ENCODE measurements around the gene OR51V1.
"Not testable (repeated sequence)": the region's sequence is repeated elsewhere in the genome, so short reads cannot be mapped to it uniquely, and the experiment has no call there.

Gene OR51V1

GRCh38 chr11:5200582-5200981 is at the start of gene OR51V1:
TSS of gene OR51V1 (minus strand) at chr11:5200682. CDS start at chr11:5200682, 0 bp downstream.
- DNase-seq, result no peak

DNA sequence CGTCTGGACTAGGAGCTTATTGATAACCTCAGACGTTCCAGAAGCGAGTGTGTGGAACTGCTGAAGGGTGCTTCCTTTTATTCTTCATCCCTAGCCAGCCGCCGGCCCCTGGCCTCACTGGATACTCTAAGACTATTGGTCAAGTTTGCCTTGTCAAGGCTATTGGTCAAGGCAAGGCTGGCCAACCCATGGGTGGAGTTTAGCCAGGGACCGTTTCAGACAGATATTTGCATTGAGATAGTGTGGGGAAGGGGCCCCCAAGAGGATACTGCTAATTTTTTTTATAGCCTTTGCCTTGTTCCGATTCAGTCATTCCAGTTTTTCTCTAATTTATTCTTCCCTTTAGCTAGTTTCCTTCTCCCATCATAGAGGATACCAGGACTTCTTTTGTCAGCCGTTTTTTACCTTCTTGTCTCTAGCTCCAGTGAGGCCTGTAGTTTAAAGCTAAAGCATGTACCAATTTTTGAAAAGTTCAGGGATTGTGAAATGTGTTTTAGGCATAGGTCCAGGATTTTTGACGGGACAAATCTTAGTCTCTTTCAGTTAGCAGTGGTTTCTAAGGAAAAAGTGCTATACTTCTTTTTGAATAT is 49.4 kb upstream of the OR51V1 start, which contains the start of gene HBG1:
Gene HBG1 (minus strand): TSS at position 51 of the 590 bp plus-strand sequence. CDS start 53 bp downstream, outside the sequence.
- DNase-seq, result not testable (repeated sequence)

GRCh38 chr11:5248498-5248897 is 48.0 kb upstream of the OR51V1 start:
- DNase-seq, result not testable (repeated sequence)

DNA sequence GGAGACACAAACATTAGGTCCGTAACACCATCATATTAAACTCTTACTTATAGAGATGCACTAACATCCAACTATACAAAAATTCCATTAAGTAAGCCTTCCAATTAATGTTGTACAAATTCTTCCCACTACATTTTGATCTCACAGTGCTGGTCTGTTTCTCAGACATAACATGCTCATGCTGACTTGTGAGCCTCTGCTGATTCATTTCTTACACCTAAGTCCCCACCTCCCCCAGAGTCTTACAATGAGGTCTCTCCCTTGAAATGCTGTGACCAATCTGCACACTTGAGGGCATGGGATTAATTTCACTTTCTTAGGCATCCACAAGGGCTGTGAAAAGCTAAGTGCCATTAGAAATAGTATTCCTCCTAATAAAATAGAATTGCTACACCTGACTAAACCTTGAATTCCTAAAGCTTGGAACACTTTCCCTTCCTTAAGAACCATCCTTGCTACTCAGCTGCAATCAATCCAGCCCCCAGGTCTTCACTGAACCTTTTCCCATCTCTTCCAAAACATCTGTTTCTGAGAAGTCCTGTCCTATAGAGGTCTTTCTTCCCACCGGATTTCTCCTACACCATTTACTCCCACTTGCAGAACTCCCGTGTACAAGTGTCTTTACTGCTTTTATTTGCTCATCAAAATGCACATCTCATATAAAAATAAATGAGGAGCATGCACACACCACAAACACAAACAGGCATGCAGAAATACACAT is 47.1 kb upstream of the OR51V1 start:
- DNase-seq, result no peak

- DNase-seq, result no peak
Observed at GRCh38 chr11:5246772-5247471, 46.4 kb upstream of the OR51V1 start.

DNA sequence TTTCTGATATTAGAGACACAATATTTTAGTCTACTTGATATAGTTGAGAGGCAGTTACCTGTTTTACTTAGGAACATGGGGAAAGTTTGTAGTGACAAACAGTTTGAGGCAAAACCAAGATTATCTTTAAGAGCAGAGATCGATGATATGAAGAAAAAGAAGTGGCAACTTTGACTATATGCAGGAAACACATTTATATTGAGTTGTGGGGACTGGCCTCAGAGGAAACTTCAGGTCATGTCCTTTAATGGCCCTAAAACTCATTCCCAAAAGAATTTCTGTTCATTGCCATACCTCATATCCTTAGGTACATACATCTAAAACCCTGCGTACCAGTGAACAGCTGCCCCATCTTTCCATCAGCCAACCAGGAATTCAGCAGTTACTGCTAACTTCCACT is 44.7 kb upstream of the OR51V1 start:
- DNase-seq, result no peak

DNA sequence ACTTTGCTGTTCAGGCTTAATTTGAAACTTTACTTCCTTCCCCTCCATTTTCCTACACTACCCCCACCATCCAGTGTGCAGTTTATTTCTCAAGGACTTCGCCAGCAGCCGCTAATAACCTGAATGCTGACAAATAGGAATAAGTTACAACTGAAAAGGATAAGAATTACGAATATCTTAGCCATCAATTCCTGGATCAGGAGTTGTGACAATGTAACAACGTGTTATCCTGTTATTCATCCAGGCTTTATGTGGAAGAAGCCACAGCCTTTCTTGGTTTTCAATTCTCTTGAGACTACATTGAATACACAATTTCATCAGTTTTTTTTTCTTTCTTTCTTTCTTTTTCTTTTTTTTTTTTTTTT is 43.3 kb upstream of the OR51V1 start:
- DNase-seq, result no peak

DNA sequence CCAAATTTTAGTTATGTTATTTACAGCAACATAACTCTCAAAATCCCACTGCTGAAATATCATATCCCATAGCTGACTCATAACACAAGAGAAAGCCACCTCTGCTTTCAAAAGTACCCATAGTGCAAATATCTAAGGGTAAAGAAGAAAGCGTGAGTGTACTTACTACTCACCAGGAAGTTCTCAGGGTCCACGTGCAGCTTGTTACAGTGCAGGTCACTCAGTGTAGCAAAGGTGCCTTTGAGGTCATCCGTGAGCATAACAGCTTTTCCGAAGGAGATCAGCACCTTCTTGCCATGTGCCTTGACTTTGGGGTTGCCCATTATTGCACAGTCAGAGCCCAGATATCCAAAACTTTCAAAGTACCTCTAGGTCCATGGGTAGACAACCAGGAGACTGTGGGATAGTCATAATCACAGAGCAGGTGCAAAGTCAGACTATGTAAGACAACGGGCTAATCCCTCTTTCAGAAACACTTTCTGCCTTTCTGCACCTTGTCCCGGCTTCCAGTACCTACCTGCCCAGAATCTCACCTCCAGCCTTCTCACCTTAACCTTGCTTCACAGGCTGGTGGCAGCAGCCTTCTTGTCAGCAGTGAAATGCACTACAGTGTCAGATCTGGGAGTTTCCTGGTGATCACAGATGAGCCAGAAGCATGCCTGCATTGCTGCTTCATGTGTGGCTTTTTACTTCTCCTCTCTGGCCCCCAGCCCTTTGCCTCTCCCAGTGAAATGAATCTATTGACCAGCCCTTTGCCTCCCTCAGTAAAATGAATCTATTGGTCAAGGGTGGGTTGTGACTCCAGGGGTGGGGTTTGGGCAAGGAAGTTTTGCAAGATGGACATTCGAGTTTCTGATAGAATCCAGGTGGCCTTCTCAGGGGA is 42.7 kb upstream of the OR51V1 start:
- no peak for DNase-seq

- no peak for DNase-seq
Observed at GRCh38 chr11:5242208-5242607, 41.7 kb upstream of the OR51V1 start.

DNA sequence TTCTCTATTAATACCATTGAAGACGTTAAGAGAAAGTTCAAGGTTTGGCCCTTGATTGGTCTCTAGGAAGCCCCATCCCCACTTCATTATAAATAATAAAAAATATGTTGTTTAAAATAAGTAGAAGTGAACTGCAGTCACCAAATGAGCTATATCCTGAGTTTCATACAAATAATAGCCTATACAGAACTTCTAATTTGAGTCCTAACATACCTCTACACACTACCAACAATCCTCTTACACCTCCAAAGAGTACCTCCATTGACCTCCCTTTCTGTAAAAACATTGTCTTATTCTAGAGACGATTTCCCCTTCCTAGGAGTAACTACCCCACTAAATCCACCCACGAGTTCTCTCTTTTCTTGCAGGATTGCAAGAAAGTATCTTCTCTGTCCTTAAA is 41.0 kb upstream of the OR51V1 start:
- no peak for DNase-seq

GRCh38 chr11:5240458-5240857 is 40.0 kb upstream of the OR51V1 start:
- DNase-seq, result no peak

DNA sequence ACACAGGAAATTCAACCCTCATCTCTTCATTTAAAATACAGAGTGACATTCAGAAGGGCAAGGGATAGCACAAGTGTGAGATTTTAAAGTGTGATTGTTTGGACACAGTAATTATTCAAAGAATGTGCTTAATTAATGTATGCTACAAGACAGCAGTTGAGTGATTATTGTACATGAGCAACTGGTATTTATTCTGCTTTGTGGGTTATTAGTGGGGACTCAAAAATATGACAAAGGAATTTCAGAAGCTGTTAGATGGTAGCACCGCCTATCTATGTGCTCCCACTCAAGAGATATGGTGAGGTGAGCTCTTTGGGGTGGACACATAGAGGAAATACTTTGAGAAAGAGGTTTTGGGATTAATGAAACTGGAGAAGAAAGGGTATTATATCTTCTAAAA is 39.6 kb upstream of the OR51V1 start:
- no peak for DNase-seq

DNA sequence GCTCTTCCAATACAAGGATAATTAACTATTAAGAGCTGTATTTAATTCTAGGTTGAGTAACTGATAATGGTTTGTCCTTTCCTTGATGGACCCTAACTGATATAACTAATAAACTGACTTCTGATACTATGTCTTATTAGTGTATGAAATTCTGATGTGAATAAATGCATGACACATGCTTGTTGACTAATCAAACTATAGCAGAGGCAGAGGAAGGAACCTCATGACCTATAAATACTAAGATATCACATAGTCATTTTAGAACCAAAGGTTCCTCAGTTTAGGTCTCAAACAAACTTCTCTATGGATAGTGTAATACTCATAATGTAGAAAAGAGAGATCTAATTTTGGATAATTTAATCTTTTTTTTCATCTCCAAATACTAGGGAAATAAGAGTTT is 38.6 kb upstream of the OR51V1 start:
- no peak for DNase-seq

GRCh38 chr11:5238486-5238885 is 38.0 kb upstream of the OR51V1 start:
- DNase-seq, result no peak

GRCh38 chr11:5237420-5237819 is 36.9 kb upstream of the OR51V1 start:
- no peak for DNase-seq

DNA sequence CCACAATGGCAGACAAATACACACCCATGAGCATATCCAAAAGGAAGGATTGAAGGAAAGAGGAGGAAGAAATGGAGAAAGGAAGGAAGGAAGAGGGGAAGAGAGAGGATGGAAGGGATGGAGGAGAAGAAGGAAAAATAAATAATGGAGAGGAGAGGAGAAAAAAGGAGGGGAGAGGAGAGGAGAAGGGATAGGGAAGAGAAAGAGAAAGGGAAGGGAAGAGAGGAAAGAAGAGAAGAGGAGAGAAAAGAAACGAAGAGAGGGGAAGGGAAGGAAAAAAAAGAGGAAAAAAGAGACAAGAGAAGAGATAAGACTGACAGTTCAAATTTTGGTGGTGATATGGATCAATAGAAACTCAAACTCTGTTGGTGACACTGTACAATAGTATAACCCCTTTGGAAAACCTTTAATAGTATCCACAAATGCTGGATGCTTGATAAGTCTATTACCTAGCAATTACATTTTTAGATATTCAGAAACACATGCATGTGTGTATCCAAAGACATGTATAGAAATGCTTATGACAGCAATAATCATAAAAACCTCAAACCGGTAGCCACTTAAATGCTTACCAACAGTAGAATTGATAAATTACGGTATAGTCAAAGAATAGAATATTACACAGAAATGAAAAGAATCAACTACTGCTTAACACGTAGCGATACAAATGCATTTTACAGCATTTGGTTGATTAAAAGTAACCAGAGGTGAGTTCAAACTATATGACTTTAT is 35.0 kb upstream of the OR51V1 start:
- no peak for DNase-seq

DNA sequence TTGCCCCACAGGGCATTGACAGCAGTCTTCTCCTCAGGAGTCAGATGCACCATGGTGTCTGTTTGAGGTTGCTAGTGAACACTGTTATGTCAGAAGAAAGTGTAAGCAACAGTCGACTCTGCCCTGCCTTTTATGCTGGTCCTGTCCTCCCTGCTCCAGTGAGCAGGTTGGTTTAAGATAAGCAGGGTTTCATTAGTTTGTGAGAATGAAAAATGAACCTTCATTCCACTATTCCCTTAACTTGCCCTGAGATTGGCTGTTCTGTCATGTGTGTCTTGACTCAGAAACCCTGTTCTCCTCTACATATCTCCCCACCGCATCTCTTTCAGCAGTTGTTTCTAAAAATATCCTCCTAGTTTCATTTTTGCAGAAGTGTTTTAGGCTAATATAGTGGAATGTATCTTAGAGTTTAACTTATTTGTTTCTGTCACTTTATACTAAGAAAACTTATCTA is 33.9 kb upstream of the OR51V1 start, which contains the start of gene HBD:
Gene HBD (minus strand): TSS at position 103 of the 454 bp plus-strand sequence. CDS start 50 bp downstream, at position 53.
- no peak for DNase-seq

- no peak for DNase-seq
Observed at GRCh38 chr11:5233307-5233706, 32.8 kb upstream of the OR51V1 start.

- no peak for DNase-seq
Observed at GRCh38 chr11:5232821-5233220, 32.3 kb upstream of the OR51V1 start.

GRCh38 chr11:5232176-5232575 is 31.7 kb upstream of the OR51V1 start:
- DNase-seq, result no peak

DNA sequence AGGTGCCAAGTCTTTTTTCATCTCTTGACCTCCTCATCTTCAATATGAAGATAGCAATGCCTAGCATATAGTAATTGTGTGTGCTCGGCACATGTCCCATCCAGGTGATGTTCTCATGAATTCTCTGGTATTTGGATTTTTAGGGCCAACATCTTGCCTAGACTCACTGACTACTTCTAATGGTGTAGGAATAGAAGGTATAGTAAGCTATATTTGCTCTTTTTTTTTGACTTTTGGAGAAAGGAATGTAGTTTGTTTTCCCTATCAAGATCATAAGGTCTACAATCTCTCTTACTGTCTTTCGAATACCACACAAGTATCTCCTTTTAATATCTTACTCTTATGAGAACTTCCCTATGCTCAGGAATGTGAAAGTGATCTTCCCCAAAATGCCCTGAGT is 30.6 kb upstream of the OR51V1 start:
- DNase-seq, result no peak

GRCh38 chr11:5230266-5230665 is 29.8 kb upstream of the OR51V1 start:
- DNase-seq, result no peak
